ENCODE results near the gene ANGPTL2. TPM values are rescaled to one million over a fixed set of nuclear protein-coding genes. Genes with fewer than 3 reads are reported as not detected.

The ANGPTL2 gene
- total and polyA plus RNA-seq, 7 donors = 8.9 to 208 (median 15.0) TPM

DNA sequence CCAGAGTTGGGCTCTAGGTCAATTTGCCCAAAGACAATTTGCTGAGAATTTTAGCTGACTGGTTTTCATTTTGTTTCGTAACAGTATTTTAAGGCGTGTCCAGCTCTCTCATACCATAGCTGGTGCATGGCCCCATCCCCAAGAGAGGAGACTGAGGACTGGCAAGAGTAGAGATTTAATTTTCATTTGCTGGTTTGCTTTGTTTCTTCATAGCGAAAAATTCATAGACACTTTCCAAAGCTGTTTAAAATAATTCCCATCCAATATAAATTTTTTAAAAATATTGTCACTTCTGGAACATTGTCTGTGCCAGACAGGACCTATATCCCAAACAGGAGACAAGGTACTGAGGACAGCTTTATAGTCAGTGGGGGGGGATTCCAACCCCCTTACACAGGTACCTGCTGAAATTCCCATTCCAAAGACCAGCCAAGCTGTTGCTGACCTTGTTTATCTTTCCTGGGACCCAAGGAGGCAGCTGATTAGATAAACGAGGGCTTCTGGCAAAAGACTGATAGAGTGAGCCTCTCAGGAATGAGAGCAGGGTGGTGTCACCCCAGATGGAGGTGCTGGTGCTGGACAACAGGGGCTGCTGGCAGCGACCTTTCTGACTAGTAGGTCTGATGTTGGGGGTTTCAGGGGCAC, 6.8 kb upstream of the ANGPTL2 start:
- H3K27me3 ChIP-seq (ENCODE audit: insufficient read depth in 3 of 3, low read length in 2 of 3) = no peaks in the 10 kb centered on the region
- H3K9me3 ChIP-seq = no peaks in the 10 kb centered on the region
- peaks cover 53% of the 10 kb centered on the region for H3K4me1 ChIP-seq
- DNase-seq = no peak
- intact Hi-C loops (cut with DNase I) = no loop called here
- H3K27ac ChIP-seq = peak overlapping the region; percentile 97
- TF ChIP-seq, protein P1, sequence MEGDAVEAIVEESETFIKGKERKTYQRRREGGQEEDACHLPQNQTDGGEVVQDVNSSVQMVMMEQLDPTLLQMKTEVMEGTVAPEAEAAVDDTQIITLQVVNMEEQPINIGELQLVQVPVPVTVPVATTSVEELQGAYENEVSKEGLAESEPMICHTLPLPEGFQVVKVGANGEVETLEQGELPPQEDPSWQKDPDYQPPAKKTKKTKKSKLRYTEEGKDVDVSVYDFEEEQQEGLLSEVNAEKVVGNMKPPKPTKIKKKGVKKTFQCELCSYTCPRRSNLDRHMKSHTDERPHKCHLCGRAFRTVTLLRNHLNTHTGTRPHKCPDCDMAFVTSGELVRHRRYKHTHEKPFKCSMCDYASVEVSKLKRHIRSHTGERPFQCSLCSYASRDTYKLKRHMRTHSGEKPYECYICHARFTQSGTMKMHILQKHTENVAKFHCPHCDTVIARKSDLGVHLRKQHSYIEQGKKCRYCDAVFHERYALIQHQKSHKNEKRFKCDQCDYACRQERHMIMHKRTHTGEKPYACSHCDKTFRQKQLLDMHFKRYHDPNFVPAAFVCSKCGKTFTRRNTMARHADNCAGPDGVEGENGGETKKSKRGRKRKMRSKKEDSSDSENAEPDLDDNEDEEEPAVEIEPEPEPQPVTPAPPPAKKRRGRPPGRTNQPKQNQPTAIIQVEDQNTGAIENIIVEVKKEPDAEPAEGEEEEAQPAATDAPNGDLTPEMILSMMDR (IDR thresholded peaks at IDR 0.05) = no peak
- WGBS, 3 donors = 66 to 81% (median 70%) methylated on average over 5 of the region's 5 CpGs
- no peak for ATAC-seq
- no peaks in the 10 kb centered on the region for H3K36me3 ChIP-seq (ENCODE audit: insufficient read depth in 1 of 2, low read depth in 1 of 2)
- H3K4me3 ChIP-seq = no peak overlapping the region

DNA sequence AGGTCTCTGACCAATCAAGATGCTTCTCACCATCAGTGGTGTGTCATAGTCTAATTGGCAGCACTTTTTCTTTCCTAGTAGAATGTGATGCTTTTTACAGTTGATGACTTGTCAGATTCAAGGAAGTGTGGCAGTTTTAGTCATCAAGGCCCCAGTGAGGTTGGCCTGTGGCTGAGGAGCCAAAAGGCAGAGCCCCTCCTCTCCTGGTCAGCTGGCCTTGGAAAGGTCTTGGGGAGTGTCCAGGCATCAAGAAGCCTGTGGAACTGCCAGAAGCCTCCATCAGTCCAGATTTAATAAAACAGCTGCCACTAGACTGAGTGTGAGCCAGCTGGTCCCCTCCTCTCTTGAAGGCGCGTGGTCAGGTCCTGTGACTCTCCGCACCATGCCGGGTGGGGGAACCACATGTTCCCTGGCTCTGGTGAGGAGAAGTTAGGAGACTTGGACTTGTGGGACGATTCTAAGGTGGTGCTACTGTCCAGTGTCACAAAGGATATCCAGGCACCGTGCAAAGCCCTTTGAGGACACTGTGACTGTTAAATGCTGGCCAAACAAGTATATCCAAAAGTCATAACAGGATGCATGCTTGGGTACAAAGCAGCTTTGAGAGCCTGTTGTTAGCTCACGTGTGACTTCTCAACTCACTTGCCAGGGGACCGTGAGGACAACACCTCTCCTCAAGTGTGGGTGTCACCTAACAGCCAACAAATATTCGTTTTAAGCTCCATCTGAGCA, 6.1 kb upstream of the ANGPTL2 start:
- ATAC-seq (peak; percentile 35 to 63 (median 57)), DNase-seq (peak; percentile 75 to 88)
- Histone ChIP-seq H3K9me3 (no peaks in the 10 kb centered on the region), H3K4me1 (peaks cover 52% of the 10 kb centered on the region), H3K4me3 (no peak overlapping the region), H3K36me3 (ENCODE audit: insufficient read depth in 1 of 2, low read depth in 1 of 2) (no peaks in the 10 kb centered on the region), H3K27me3 (ENCODE audit: insufficient read depth in 3 of 3, low read length in 2 of 3) (no peaks in the 10 kb centered on the region), H3K27ac (peak overlapping the region; percentile 97)
- TF ChIP-seq, protein P1 (IDR thresholded peaks at IDR 0.05) = no peak
- 26 to 42% (median 31%) methylated on average over 9 of the region's 9 CpGs for WGBS, 3 donors
- intact Hi-C loops (cut with DNase I) = no loop called here

DNA sequence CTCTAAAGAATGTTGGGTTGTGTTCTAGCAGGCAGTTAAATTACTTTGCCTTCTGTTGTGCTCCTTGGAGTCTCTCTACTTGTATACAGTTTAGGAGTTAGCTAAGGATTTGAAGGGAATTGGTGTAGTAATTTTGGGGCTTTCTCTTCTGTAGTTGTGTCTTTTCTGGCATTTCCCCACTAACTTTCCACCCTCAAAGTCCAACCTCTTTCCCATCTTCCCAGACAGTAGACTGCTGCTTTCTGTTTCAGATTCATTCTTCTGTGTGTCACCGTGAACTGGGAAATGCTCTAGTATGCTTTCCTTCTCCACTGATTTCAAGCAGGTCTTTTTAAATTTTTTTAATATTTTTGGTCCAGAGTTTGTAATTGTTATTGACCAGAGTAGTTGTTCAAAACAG, 4.5 kb upstream of the ANGPTL2 start:
- intact Hi-C loops (cut with DNase I) = no loop called here
- Histone ChIP-seq H3K27me3 (ENCODE audit: insufficient read depth in 3 of 3, low read length in 2 of 3) (no peaks in the 10 kb centered on the region), H3K9me3 (no peaks in the 10 kb centered on the region), H3K4me1 (peaks cover 43% of the 10 kb centered on the region), H3K36me3 (ENCODE audit: insufficient read depth in 1 of 2, low read depth in 1 of 2) (no peaks in the 10 kb centered on the region), H3K27ac (no peak overlapping the region), H3K4me3 (no peak overlapping the region)
- DNase-seq = no peak
- WGBS, 3 donors = 83 to 85% (median 84%) methylated on average over 1 of the region's 1 CpG
- TF ChIP-seq, protein P1 (IDR thresholded peaks at IDR 0.05) = no peak
- no peak for ATAC-seq

DNA sequence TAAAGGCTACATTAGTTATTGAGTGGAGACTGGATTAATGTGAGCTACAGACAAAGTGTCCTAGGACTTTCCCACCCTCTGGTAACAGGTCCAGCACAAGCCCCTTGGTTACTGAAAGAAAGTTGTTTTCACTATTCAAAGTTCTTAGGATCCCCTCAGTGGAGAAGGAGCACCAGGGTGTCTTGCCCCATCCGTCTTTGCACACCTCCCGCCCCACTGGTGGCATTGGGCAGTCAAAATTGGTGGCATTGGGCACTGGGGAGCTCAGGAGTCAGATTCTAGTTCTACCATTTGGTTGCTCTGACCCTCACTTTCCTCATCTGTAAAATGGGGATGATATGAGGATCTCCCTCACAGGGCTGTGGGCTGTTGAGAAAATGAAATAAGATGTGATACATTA, 2.4 kb upstream of the ANGPTL2 start:
- peaks cover 24% of the 10 kb centered on the region for H3K4me1 ChIP-seq
- TF ChIP-seq, protein P1 (IDR thresholded peaks at IDR 0.05) = no peak
- 91 to 98% (median 95%) methylated on average over 2 of the region's 2 CpGs for WGBS, 3 donors
- H3K36me3 ChIP-seq (ENCODE audit: insufficient read depth in 1 of 2, low read depth in 1 of 2) = peaks cover 0 to 5% of the 10 kb centered on the region in 2 donors
- H3K4me3 ChIP-seq = no peak overlapping the region
- intact Hi-C loops (cut with DNase I) = loop anchor here in 1 of 2 donors (5.0 kb wide), 4 partner anchors 67 to 157 kb away; no protein-coding TSS in a partner anchor
- no peak overlapping the region for H3K27ac ChIP-seq
- no peaks in the 10 kb centered on the region for H3K9me3 ChIP-seq
- H3K27me3 ChIP-seq (ENCODE audit: insufficient read depth in 3 of 3, low read length in 2 of 3) = no peaks in the 10 kb centered on the region
- ATAC-seq (no peak), DNase-seq (peak in 1 of 2 donors; percentile 30)

Measured in psoas muscle (tissue), 8 donors.